GM12878 (cell line): ENCODE data around the gene WDR45B. TPM values are rescaled to one million over a fixed set of nuclear protein-coding genes. Genes with fewer than 3 reads are reported as not detected.

Experiments used
- ASH2L ChIP-seq: fragments of 300-600, 200-600 bp; sonication (generic); IDR thresholded peaks from 2 replicates; pipeline ENCODE4 v1.6.1; 2017; ENCODE audit warnings: low read depth, mild to moderate bottlenecking, borderline replicate concordance
- FOXK2 ChIP-seq: fragments of 450-650 bp; IDR thresholded peaks from 2 replicates; pipeline ENCODE4 v1.6.1; 2017; ENCODE audit warnings: mild to moderate bottlenecking, moderate library complexity
- GABPA ChIP-seq: IDR thresholded peaks from 2 replicates; pipeline ENCODE4 v1.6.1; 2014; ENCODE audit warnings: antibody characterized with exemption, low read depth, mild to moderate bottlenecking, inconsistent platforms
- JUNB ChIP-seq: IDR thresholded peaks from 2 replicates; pipeline ENCODE4 v1.6.1; 2016; ENCODE audit warnings: antibody characterized with exemption, mild to moderate bottlenecking
- KDM1A ChIP-seq: fragments of 200-600 bp; sonication (generic); IDR thresholded peaks from 2 replicates; pipeline ENCODE4 v1.6.1; 2016; ENCODE audit warnings: borderline replicate concordance
- PML ChIP-seq: IDR thresholded peaks from 2 replicates; pipeline ENCODE4 v1.6.1; 2012; ENCODE audit warnings: low read length, inconsistent platforms
- POLR2AphosphoS2 ChIP-seq: IDR thresholded peaks from 2 replicates; pipeline ENCODE4 v1.6.1; 2011; ENCODE audit warnings: low read depth, mild to moderate bottlenecking, low read length, improper control_type of control experiment, moderate library complexity
- SIX5 ChIP-seq: IDR thresholded peaks from 2 replicates; pipeline ENCODE4 v1.6.1; 2011; ENCODE audit warnings: mild to moderate bottlenecking, low read depth, low read length, moderate library complexity; ENCODE audit not compliant: severe bottlenecking
- SUPT20H ChIP-seq: IDR thresholded peaks from 2 replicates; pipeline ENCODE4 v1.6.1; 2011; ENCODE audit warnings: low read depth, mild to moderate bottlenecking, low read length, moderate library complexity, borderline replicate concordance; ENCODE audit not compliant: control insufficient read depth
- TARDBP ChIP-seq: IDR thresholded peaks from 2 replicates; pipeline ENCODE4 v1.6.1; 2016; ENCODE audit warnings: borderline replicate concordance
- polyA plus RNA-seq, 11 experiments: library from polyadenylated mRNA; depleted of rRNA in 4 of 11; unstranded in 6 of 11; stranded (reverse) in 5 of 11; fragments of >200 nt; fragmentation: Nextera tagmentation in 4 of 11; fragmentation: Illumina TruSeq in 1 of 11; extraction: Ambion mirVana in 4 of 11; extraction: Trizol in 1 of 11; gene quantifications; 1 replicate in 1 of 11; 2 replicates in 10 of 11; pipeline versions ENCODE4 v1.2.1 to v1.2.3, GENCODE V29; 2011 to 2016; ENCODE audit warnings: inconsistent platforms in 2 of 11, missing spikeins in 2 of 11, low read depth in 1 of 11
- total RNA-seq, 4 experiments: library from RNA; depleted of rRNA in 3 of 4; stranded (reverse); fragments of >200 nt in 3 of 4; fragmentation: Illumina TruSeq in 1 of 4; extraction: Trizol in 1 of 4; gene quantifications; 2 replicates each; pipeline versions ENCODE4 v1.2.1 to v1.2.3, GENCODE V29; 2013 to 2021
- TF ChIP-seq, protein P1 (sequence below): fragments of 450-650 bp; formaldehyde crosslinking; IDR thresholded peaks from 2 replicates; pipeline ENCODE4 v1.4.0; 2020; ENCODE audit warnings: mild to moderate bottlenecking, moderate library complexity

WDR45B gene
- total and polyA plus RNA-seq, 10 of the 15 experiments (the other 5 are each of a cell fraction or from before 2014, with no cell fraction given), result 1.0 to 73.7 (median 26.6) TPM

DNA sequence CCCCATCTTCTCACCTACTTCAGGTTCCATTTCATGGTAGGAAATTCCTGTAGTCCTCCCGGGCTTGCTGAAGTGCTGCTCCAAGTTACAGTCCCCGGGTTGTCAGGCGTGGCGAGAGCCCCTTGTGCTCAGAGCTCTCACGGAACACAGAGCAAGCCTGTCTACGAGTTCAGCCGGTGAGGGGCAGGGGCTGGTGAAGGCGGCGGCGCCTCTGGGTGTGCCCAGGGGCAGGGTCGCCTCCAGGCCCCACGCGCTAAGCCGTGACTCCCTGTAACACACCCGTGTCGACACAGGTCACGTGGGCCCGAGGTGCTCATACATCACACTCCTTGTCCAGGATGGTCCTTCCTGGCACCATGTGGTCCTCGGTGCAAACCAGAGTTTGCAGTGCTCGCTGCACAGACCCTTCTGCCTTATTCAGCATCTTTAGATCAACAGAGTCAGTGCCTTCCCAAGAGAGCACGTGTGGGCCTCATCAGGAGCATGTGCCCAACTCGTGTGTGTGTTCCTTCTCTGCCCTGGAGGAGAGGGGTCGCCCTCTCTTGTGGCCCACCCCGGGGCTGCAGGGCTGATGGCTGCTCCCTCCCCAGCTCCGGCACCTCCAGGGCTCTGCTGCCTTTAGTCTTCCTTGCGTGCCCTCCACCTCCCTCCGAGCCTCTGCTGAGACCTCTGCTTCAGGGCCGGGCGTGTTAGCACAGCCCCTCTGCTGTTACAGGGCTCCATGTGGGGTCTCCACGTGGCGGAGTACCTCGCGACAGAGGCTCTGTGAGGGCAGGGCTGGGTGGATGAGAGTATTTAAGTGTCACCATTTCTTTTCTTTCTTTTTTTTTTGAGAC lies 51.2 kb downstream of the WDR45B start (continued):
- TF ChIP-seq, protein P1, sequence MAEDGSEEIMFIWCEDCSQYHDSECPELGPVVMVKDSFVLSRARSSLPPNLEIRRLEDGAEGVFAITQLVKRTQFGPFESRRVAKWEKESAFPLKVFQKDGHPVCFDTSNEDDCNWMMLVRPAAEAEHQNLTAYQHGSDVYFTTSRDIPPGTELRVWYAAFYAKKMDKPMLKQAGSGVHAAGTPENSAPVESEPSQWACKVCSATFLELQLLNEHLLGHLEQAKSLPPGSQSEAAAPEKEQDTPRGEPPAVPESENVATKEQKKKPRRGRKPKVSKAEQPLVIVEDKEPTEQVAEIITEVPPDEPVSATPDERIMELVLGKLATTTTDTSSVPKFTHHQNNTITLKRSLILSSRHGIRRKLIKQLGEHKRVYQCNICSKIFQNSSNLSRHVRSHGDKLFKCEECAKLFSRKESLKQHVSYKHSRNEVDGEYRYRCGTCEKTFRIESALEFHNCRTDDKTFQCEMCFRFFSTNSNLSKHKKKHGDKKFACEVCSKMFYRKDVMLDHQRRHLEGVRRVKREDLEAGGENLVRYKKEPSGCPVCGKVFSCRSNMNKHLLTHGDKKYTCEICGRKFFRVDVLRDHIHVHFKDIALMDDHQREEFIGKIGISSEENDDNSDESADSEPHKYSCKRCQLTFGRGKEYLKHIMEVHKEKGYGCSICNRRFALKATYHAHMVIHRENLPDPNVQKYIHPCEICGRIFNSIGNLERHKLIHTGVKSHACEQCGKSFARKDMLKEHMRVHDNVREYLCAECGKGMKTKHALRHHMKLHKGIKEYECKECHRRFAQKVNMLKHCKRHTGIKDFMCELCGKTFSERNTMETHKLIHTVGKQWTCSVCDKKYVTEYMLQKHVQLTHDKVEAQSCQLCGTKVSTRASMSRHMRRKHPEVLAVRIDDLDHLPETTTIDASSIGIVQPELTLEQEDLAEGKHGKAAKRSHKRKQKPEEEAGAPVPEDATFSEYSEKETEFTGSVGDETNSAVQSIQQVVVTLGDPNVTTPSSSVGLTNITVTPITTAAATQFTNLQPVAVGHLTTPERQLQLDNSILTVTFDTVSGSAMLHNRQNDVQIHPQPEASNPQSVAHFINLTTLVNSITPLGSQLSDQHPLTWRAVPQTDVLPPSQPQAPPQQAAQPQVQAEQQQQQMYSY (CRISPR knock-in tag), result no peak
- no peak for TF ChIP-seq TARDBP
- no peak for TF ChIP-seq SUPT20H
- no peak for TF ChIP-seq POLR2AphosphoS2
- no peak for TF ChIP-seq PML
- TF ChIP-seq FOXK2, result no peak
- TF ChIP-seq SIX5, result no peak
- TF ChIP-seq GABPA, result no peak
- TF ChIP-seq KDM1A, result no peak
- no peak for TF ChIP-seq JUNB
- TF ChIP-seq ASH2L, result no peak
